DND-41 (cell line): Measurements from ENCODE around the gene NNMT.

ENCODE experiments used
- EZH2 ChIP-seq: IDR thresholded peaks from 3 replicates; pipeline ENCODE4 v1.6.1; 2012; ENCODE audit warnings: borderline replicate concordance, low read depth, mild to moderate bottlenecking, moderate library complexity, low read length, inconsistent platforms; ENCODE audit not compliant: severe bottlenecking
- TF ChIP-seq, protein P1 (sequence below): IDR thresholded peaks from 2 replicates; pipeline ENCODE4 v1.5.1; 2012; ENCODE audit warnings: borderline replicate concordance, low read length, moderate library complexity, mild to moderate bottlenecking; ENCODE audit not compliant: poor library complexity, severe bottlenecking; ENCODE audit errors: extremely low read depth

DNA sequence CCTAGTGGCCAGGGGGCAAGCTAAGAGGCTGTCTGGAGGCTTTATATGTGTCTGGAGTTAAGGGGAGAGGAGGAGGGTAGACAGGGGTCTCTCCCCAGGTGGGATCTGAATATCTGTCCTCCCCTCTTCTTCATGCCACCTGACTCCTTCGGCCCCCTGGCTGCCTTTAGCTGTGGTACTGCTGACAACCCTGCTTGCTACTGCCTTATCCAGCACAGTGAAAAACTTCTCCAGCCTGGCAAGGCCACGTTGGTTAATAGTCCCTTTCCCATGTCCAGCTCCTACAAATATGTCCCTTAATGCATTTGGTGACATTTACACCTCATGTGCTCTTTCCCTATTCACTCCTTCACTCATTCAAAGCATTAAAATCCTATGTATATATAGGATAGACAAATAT lies 42.4 kb upstream of the NNMT start:
- TF ChIP-seq, protein P1, sequence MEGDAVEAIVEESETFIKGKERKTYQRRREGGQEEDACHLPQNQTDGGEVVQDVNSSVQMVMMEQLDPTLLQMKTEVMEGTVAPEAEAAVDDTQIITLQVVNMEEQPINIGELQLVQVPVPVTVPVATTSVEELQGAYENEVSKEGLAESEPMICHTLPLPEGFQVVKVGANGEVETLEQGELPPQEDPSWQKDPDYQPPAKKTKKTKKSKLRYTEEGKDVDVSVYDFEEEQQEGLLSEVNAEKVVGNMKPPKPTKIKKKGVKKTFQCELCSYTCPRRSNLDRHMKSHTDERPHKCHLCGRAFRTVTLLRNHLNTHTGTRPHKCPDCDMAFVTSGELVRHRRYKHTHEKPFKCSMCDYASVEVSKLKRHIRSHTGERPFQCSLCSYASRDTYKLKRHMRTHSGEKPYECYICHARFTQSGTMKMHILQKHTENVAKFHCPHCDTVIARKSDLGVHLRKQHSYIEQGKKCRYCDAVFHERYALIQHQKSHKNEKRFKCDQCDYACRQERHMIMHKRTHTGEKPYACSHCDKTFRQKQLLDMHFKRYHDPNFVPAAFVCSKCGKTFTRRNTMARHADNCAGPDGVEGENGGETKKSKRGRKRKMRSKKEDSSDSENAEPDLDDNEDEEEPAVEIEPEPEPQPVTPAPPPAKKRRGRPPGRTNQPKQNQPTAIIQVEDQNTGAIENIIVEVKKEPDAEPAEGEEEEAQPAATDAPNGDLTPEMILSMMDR = no peak
- TF ChIP-seq EZH2 = no peak
